WTC11 (cell line): ENCODE results near the gene XIST. TPM values are rescaled to one million over a fixed set of nuclear protein-coding genes. Genes with fewer than 3 reads are reported as not detected.
"Not testable (repeated sequence)": the region's sequence is repeated elsewhere in the genome, so short reads cannot be mapped to it uniquely, and the experiment has no call there.

Source experiments
- ATAC-seq: fragments of 200-7000 bp; cut with Tn5 transposase; 2 replicates; pipeline ENCODE4 v1.10.0; 2021; ENCODE audit warnings: mild to moderate bottlenecking, moderate library complexity
- CTCF ChIA-PET: fragments of 300-600 bp; sonication (Branson Sonifier 250); formaldehyde crosslinking; loops from one replicate; lab custom pipeline; 2021; ENCODE audit warnings: antibody characterized with exemption; lab: Charles Lee
- POLR2A ChIA-PET: fragments of 350-600 bp; sonication (Branson Sonifier 250); formaldehyde crosslinking; loops from one replicate; lab custom pipeline; 2021; ENCODE audit warnings: antibody characterized with exemption; lab: Charles Lee
- DNase-seq: peaks from one replicate; pipeline ENCODE4 v3.0.0; 2021; ENCODE audit warnings: low spot score
- H3K27ac Mint-ChIP-seq: 2 replicates; pipeline ENCODE4 v1.8.0; 2021; ENCODE audit warnings: mixed read lengths
- H3K27me3 Mint-ChIP-seq: 2 replicates; pipeline ENCODE4 v1.8.0; 2021; ENCODE audit warnings: low read depth, mild to moderate bottlenecking, moderate library complexity, mixed read lengths
- H3K36me3 Mint-ChIP-seq: 2 replicates; pipeline ENCODE4 v1.8.0; 2021; ENCODE audit warnings: mixed read lengths
- H3K4me1 Mint-ChIP-seq: 2 replicates; pipeline ENCODE4 v1.8.0; 2022; ENCODE audit warnings: mixed read lengths
- H3K4me3 Mint-ChIP-seq: 2 replicates; pipeline ENCODE4 v1.8.0; 2021; ENCODE audit warnings: mild to moderate bottlenecking, moderate library complexity, mixed read lengths
- H3K9me3 Mint-ChIP-seq: 2 replicates; pipeline ENCODE4 v1.8.0; 2021; ENCODE audit warnings: mixed read lengths
- CREB1 ChIP-seq: sonication (generic); formaldehyde crosslinking; IDR thresholded peaks from 2 replicates; pipeline ENCODE4 v1.8.0; 2023; ENCODE audit warnings: mild to moderate bottlenecking, missing genetic modification reagents
- FOXP1 ChIP-seq: sonication (generic); formaldehyde crosslinking; IDR thresholded peaks from 2 replicates; pipeline ENCODE4 v1.8.0; 2022; ENCODE audit warnings: missing genetic modification reagents, mild to moderate bottlenecking, moderate library complexity, borderline replicate concordance
- HMGA2 ChIP-seq: fragments of 250-450 bp; sonication (Bioruptor Pico); IDR thresholded peaks from 2 replicates; pipeline ENCODE4 v1.4.0; 2021; ENCODE audit warnings: mild to moderate bottlenecking, moderate library complexity
- ZNF232 ChIP-seq: sonication (generic); formaldehyde crosslinking; IDR thresholded peaks from 2 replicates; pipeline ENCODE4 v1.8.0; 2022; ENCODE audit warnings: mild to moderate bottlenecking, missing genetic modification reagents
- ZNF317 ChIP-seq: sonication (generic); formaldehyde crosslinking; IDR thresholded peaks from 2 replicates; pipeline ENCODE4 v1.8.1; 2023; ENCODE audit warnings: low read depth, mild to moderate bottlenecking, moderate library complexity, missing genetic modification reagents, borderline replicate concordance
- ZNF396 ChIP-seq: fragments of 250-450 bp; sonication (Bioruptor Pico); IDR thresholded peaks from 2 replicates; pipeline ENCODE4 v1.8.0; 2021; ENCODE audit warnings: mild to moderate bottlenecking, moderate library complexity, borderline replicate concordance
- ZNF423 ChIP-seq: fragments of 250-450 bp; sonication (Bioruptor Pico); IDR thresholded peaks from 2 replicates; pipeline ENCODE4 v2.1.2; 2022; ENCODE audit warnings: mild to moderate bottlenecking, moderate library complexity
- ZNF671 ChIP-seq: fragments of 250-450 bp; sonication (Bioruptor Pico); IDR thresholded peaks from 2 replicates; pipeline ENCODE4 v1.8.0; 2021; ENCODE audit warnings: mild to moderate bottlenecking
- total RNA-seq: library from RNA; stranded (reverse); gene quantifications from 3 replicates; pipeline ENCODE4 v1.2.3, GENCODE V29; 2021
- TF ChIP-seq, protein P1 (sequence below): fragments of 250-450 bp; sonication (Bioruptor Pico); IDR thresholded peaks from 2 replicates; pipeline ENCODE4 v1.9.0; 2021; ENCODE audit warnings: mild to moderate bottlenecking, borderline replicate concordance
- TF ChIP-seq, protein P2 (sequence below): fragments of 250-450 bp; sonication (Bioruptor Pico); IDR thresholded peaks from 2 replicates; pipeline ENCODE4 v1.9.0; 2021; ENCODE audit warnings: mild to moderate bottlenecking
- TF ChIP-seq, protein P3 (sequence below): fragments of 250-450 bp; sonication (Bioruptor Pico); IDR thresholded peaks from 2 replicates; pipeline ENCODE4 v1.9.0; 2021; ENCODE audit warnings: moderate library complexity, mild to moderate bottlenecking, inconsistent platforms, borderline replicate concordance
- TF ChIP-seq, protein P4 (sequence below): sonication (generic); formaldehyde crosslinking; IDR thresholded peaks from 2 replicates; pipeline ENCODE4 v1.8.0; 2022; ENCODE audit warnings: mild to moderate bottlenecking, missing genetic modification reagents
- TF ChIP-seq, protein P5 (sequence below): sonication (generic); formaldehyde crosslinking; IDR thresholded peaks from 2 replicates; pipeline ENCODE4 v1.8.1; 2022; ENCODE audit warnings: mild to moderate bottlenecking, moderate library complexity, missing genetic modification reagents
- TF ChIP-seq, protein P6 (sequence below): sonication (generic); formaldehyde crosslinking; IDR thresholded peaks from 2 replicates; pipeline ENCODE4 v1.8.0; 2022; ENCODE audit warnings: mild to moderate bottlenecking, missing genetic modification reagents
- TF ChIP-seq, protein P7 (sequence below): sonication (generic); formaldehyde crosslinking; IDR thresholded peaks from 2 replicates; pipeline ENCODE4 v1.8.1; 2023; ENCODE audit warnings: mild to moderate bottlenecking, moderate library complexity, missing genetic modification reagents
- TF ChIP-seq, protein P8 (sequence below): sonication (generic); formaldehyde crosslinking; IDR thresholded peaks from 2 replicates; pipeline ENCODE4 v1.8.0; 2023; ENCODE audit warnings: missing genetic modification reagents, mild to moderate bottlenecking, borderline replicate concordance
- TF ChIP-seq, protein P9 (sequence below): fragments of 250-450 bp; sonication (Bioruptor Pico); IDR thresholded peaks from 2 replicates; pipeline ENCODE4 v1.8.0; 2021; ENCODE audit warnings: mild to moderate bottlenecking

XIST gene
- total RNA-seq, 1 experiment from 2014 or later = 0.77 TPM

DNA sequence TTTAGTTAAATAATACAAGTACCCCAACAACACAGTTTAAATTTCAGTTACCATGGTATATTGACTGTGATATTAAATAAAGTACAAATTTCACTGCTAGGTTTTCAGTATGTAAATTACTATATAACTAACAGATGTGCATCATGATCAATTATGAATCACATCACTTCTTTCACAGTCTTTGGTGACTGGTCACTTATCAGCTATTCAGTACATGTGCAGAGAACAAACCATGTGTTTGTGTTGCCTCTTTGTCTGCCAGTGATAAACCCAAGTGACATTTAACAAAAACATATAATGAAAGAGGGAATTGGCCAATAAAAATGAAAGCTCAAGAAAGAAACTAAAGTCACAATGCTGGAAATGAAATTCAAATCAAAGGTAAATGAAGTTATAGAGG lies 40.3 kb downstream of the XIST start:
- Mint-ChIP-seq H3K27ac (no peak overlapping the region), H3K9me3 (peaks cover 19% of the 10 kb centered on the region), H3K4me1 (peaks cover 17% of the 10 kb centered on the region), H3K27me3 (peaks cover 8% of the 10 kb centered on the region), H3K4me3 (no peak overlapping the region)
- DNase-seq = no peak
- ChIA-PET CTCF (no interaction called here), POLR2A (no interaction called here)
- ATAC-seq = no peak
- TF ChIP-seq, protein P1, sequence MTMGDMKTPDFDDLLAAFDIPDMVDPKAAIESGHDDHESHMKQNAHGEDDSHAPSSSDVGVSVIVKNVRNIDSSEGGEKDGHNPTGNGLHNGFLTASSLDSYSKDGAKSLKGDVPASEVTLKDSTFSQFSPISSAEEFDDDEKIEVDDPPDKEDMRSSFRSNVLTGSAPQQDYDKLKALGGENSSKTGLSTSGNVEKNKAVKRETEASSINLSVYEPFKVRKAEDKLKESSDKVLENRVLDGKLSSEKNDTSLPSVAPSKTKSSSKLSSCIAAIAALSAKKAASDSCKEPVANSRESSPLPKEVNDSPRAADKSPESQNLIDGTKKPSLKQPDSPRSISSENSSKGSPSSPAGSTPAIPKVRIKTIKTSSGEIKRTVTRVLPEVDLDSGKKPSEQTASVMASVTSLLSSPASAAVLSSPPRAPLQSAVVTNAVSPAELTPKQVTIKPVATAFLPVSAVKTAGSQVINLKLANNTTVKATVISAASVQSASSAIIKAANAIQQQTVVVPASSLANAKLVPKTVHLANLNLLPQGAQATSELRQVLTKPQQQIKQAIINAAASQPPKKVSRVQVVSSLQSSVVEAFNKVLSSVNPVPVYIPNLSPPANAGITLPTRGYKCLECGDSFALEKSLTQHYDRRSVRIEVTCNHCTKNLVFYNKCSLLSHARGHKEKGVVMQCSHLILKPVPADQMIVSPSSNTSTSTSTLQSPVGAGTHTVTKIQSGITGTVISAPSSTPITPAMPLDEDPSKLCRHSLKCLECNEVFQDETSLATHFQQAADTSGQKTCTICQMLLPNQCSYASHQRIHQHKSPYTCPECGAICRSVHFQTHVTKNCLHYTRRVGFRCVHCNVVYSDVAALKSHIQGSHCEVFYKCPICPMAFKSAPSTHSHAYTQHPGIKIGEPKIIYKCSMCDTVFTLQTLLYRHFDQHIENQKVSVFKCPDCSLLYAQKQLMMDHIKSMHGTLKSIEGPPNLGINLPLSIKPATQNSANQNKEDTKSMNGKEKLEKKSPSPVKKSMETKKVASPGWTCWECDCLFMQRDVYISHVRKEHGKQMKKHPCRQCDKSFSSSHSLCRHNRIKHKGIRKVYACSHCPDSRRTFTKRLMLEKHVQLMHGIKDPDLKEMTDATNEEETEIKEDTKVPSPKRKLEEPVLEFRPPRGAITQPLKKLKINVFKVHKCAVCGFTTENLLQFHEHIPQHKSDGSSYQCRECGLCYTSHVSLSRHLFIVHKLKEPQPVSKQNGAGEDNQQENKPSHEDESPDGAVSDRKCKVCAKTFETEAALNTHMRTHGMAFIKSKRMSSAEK (CRISPR knock-in tag) = no peak
- TF ChIP-seq, protein P2, sequence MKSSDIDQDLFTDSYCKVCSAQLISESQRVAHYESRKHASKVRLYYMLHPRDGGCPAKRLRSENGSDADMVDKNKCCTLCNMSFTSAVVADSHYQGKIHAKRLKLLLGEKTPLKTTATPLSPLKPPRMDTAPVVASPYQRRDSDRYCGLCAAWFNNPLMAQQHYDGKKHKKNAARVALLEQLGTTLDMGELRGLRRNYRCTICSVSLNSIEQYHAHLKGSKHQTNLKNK (CRISPR knock-in tag) = no peak
- TF ChIP-seq, protein P3, sequence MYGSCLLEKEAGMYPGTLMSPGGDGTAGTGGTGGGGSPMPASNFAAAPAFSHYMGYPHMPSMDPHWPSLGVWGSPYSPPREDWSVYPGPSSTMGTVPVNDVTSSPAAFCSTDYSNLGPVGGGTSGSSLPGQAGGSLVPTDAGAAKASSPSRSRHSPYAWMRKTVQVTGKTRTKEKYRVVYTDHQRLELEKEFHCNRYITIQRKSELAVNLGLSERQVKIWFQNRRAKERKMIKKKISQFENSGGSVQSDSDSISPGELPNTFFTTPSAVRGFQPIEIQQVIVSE (CRISPR knock-in tag) = no peak
- TF ChIP-seq, protein P4, sequence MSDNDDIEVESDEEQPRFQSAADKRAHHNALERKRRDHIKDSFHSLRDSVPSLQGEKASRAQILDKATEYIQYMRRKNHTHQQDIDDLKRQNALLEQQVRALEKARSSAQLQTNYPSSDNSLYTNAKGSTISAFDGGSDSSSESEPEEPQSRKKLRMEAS = no peak
- TF ChIP-seq ZNF396 (no peak), CREB1 (no peak), ZNF423 (CRISPR knock-in tag) (no peak), ZNF317 (CRISPR knock-in tag) (no peak), HMGA2 (CRISPR knock-in tag) (no peak), ZNF671 (CRISPR knock-in tag) (no peak), FOXP1 (CRISPR knock-in tag) (no peak), ZNF232 (CRISPR knock-in tag) (no peak)
- TF ChIP-seq, protein P5, sequence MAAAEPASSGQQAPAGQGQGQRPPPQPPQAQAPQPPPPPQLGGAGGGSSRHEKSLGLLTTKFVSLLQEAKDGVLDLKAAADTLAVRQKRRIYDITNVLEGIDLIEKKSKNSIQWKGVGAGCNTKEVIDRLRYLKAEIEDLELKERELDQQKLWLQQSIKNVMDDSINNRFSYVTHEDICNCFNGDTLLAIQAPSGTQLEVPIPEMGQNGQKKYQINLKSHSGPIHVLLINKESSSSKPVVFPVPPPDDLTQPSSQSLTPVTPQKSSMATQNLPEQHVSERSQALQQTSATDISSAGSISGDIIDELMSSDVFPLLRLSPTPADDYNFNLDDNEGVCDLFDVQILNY (CRISPR knock-in tag) = no peak
- TF ChIP-seq, protein P6, sequence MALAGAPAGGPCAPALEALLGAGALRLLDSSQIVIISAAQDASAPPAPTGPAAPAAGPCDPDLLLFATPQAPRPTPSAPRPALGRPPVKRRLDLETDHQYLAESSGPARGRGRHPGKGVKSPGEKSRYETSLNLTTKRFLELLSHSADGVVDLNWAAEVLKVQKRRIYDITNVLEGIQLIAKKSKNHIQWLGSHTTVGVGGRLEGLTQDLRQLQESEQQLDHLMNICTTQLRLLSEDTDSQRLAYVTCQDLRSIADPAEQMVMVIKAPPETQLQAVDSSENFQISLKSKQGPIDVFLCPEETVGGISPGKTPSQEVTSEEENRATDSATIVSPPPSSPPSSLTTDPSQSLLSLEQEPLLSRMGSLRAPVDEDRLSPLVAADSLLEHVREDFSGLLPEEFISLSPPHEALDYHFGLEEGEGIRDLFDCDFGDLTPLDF (CRISPR knock-in tag) = no peak
- TF ChIP-seq, protein P7, sequence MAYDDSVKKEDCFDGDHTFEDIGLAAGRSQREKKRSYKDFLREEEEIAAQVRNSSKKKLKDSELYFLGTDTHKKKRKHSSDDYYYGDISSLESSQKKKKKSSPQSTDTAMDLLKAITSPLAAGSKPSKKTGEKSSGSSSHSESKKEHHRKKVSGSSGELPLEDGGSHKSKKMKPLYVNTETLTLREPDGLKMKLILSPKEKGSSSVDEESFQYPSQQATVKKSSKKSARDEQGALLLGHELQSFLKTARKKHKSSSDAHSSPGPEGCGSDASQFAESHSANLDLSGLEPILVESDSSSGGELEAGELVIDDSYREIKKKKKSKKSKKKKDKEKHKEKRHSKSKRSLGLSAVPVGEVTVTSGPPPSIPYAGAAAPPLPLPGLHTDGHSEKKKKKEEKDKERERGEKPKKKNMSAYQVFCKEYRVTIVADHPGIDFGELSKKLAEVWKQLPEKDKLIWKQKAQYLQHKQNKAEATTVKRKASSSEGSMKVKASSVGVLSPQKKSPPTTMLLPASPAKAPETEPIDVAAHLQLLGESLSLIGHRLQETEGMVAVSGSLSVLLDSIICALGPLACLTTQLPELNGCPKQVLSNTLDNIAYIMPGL (CRISPR knock-in tag) = no peak
- TF ChIP-seq, protein P8, sequence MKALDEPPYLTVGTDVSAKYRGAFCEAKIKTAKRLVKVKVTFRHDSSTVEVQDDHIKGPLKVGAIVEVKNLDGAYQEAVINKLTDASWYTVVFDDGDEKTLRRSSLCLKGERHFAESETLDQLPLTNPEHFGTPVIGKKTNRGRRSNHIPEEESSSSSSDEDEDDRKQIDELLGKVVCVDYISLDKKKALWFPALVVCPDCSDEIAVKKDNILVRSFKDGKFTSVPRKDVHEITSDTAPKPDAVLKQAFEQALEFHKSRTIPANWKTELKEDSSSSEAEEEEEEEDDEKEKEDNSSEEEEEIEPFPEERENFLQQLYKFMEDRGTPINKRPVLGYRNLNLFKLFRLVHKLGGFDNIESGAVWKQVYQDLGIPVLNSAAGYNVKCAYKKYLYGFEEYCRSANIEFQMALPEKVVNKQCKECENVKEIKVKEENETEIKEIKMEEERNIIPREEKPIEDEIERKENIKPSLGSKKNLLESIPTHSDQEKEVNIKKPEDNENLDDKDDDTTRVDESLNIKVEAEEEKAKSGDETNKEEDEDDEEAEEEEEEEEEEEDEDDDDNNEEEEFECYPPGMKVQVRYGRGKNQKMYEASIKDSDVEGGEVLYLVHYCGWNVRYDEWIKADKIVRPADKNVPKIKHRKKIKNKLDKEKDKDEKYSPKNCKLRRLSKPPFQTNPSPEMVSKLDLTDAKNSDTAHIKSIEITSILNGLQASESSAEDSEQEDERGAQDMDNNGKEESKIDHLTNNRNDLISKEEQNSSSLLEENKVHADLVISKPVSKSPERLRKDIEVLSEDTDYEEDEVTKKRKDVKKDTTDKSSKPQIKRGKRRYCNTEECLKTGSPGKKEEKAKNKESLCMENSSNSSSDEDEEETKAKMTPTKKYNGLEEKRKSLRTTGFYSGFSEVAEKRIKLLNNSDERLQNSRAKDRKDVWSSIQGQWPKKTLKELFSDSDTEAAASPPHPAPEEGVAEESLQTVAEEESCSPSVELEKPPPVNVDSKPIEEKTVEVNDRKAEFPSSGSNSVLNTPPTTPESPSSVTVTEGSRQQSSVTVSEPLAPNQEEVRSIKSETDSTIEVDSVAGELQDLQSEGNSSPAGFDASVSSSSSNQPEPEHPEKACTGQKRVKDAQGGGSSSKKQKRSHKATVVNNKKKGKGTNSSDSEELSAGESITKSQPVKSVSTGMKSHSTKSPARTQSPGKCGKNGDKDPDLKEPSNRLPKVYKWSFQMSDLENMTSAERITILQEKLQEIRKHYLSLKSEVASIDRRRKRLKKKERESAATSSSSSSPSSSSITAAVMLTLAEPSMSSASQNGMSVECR (CRISPR knock-in tag) = no peak
- TF ChIP-seq, protein P9, sequence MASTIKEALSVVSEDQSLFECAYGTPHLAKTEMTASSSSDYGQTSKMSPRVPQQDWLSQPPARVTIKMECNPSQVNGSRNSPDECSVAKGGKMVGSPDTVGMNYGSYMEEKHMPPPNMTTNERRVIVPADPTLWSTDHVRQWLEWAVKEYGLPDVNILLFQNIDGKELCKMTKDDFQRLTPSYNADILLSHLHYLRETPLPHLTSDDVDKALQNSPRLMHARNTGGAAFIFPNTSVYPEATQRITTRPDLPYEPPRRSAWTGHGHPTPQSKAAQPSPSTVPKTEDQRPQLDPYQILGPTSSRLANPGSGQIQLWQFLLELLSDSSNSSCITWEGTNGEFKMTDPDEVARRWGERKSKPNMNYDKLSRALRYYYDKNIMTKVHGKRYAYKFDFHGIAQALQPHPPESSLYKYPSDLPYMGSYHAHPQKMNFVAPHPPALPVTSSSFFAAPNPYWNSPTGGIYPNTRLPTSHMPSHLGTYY (CRISPR knock-in tag) = no peak
- TF ChIP-seq, all 79 proteins: peak for 0
- peaks cover 19% of the 10 kb centered on the region for H3K36me3 Mint-ChIP-seq

DNA sequence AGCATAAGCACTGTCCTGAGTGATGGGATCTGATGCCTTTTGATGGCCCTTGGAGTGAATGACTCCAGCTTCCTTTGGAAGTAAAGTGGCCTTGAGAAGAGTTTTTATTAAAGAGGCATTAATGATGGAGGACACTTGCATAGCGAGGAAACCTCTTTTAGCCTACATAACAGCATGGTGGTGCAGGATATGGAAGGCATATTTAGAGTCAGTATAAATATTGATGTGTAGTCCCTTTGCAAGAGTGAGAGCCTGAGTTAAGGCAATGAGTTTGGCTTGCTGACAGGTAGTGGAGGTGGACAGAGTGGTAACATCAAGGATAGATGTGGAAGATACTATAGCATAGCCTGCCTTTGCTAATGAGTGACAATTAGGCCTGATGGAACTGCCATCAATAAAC lies 48.4 kb downstream of the XIST start:
- H3K27ac Mint-ChIP-seq, POLR2A ChIA-PET, CTCF ChIA-PET, H3K27me3 Mint-ChIP-seq, H3K4me3 Mint-ChIP-seq, DNase-seq, ATAC-seq: not testable (repeated sequence)
- peaks cover 13% of the 10 kb centered on the region for H3K9me3 Mint-ChIP-seq
- peaks cover 13% of the 10 kb centered on the region for H3K36me3 Mint-ChIP-seq
- peaks cover 13% of the 10 kb centered on the region for H3K4me1 Mint-ChIP-seq
